Transverse colon (tissue), 3 donors: ENCODE data around the gene ACSS1.

ENCODE experiments used
- POLR2A ChIP-seq: fragments of 450-650 bp; IDR thresholded peaks from one replicate; pipeline ENCODE4 v1.6.1; 2016; ENCODE audit warnings: antibody characterized with exemption, mild to moderate bottlenecking, moderate library complexity
- TF ChIP-seq, protein P1 (sequence below), 5 experiments: fragments of 200-600 bp in 3 of 5; fragments of 450-650 bp in 2 of 5; sonication (generic) in 3 of 5; IDR thresholded peaks; 1 replicate in 2 of 5; 2 replicates in 3 of 5; pipeline ENCODE4 v1.5.1; 2016 to 2017; ENCODE audit warnings: antibody characterized with exemption in 5 of 5, inconsistent platforms in 3 of 5, mild to moderate bottlenecking in 2 of 5, moderate library complexity in 1 of 5

DNA sequence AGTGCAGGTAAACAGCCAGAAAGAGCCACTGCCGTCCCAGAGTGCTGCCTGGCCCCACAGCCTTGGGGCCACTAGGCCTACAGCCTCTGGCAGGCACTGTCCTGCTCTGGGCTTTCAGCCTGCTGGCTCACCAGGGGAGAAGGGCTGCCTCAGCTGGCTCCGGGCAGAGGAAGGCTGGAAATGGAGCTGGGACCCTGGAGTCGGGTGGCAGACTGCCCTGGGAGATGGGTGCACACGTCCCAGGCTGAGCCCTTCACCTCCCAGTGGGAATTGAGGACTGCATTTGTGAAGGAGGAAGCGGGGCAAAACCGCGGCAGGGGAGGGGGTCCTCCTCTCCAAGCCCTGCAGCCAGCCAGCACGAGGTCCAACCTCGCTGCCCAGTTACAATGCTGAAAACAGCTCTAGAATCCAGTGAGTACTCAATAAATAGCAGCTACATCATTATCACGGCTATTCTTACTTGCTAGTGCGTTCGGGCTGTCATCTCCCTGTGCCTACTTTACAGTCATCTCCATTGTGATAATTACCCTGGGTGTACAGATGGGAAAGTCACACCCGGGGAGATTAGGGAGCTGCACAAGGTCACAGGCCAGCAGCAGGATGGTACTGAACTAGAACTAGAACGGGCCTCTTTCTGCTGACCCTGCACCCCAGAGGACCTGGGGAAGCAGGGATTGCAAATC is 13.1 kb downstream of the ACSS1 start:
- TF ChIP-seq, protein P1, sequence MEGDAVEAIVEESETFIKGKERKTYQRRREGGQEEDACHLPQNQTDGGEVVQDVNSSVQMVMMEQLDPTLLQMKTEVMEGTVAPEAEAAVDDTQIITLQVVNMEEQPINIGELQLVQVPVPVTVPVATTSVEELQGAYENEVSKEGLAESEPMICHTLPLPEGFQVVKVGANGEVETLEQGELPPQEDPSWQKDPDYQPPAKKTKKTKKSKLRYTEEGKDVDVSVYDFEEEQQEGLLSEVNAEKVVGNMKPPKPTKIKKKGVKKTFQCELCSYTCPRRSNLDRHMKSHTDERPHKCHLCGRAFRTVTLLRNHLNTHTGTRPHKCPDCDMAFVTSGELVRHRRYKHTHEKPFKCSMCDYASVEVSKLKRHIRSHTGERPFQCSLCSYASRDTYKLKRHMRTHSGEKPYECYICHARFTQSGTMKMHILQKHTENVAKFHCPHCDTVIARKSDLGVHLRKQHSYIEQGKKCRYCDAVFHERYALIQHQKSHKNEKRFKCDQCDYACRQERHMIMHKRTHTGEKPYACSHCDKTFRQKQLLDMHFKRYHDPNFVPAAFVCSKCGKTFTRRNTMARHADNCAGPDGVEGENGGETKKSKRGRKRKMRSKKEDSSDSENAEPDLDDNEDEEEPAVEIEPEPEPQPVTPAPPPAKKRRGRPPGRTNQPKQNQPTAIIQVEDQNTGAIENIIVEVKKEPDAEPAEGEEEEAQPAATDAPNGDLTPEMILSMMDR (IDR thresholded peaks at IDR 0.05) = no peak
- no peak for TF ChIP-seq POLR2A
